Measurements from ENCODE around the gene QRSL1.

DNA sequence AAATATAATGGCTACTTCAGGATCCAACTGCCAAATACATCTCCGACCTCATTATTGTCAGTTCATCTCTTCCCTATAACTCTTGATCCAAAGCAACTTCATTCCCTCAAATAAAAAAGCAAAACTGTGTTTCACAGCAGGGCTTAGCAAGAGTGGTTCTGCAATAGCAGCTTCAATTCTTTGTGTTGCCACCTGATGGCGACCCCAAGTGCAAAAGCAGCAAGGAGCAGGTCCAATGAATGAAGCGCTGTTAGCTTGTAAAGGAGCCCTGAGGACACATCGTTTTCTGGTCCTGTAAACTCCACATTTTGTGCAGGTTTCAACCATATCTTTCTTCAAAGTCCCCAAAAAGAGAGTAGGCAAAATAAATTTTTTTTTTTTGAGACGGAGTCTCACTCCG is 19.7 kb upstream of the QRSL1 start:
- TF ChIP-seq, protein P1, sequence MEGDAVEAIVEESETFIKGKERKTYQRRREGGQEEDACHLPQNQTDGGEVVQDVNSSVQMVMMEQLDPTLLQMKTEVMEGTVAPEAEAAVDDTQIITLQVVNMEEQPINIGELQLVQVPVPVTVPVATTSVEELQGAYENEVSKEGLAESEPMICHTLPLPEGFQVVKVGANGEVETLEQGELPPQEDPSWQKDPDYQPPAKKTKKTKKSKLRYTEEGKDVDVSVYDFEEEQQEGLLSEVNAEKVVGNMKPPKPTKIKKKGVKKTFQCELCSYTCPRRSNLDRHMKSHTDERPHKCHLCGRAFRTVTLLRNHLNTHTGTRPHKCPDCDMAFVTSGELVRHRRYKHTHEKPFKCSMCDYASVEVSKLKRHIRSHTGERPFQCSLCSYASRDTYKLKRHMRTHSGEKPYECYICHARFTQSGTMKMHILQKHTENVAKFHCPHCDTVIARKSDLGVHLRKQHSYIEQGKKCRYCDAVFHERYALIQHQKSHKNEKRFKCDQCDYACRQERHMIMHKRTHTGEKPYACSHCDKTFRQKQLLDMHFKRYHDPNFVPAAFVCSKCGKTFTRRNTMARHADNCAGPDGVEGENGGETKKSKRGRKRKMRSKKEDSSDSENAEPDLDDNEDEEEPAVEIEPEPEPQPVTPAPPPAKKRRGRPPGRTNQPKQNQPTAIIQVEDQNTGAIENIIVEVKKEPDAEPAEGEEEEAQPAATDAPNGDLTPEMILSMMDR (conservative IDR thresholded peaks at IDR 0.05 in 1 of 2, IDR thresholded peaks at IDR 0.05 in 1 of 2; ENCODE audit: low read depth in 1 of 2, low read length in 2 of 2) = peak; percentile 25 to 35
- TF ChIP-seq EZH2 (IDR thresholded peaks at IDR 0.05; ENCODE audit: low read length, missing control alignments) = no peak
